Astrocyte (in vitro differentiated cells and primary cell): ENCODE results near the gene ROR2. TPM values are rescaled to one million over a fixed set of nuclear protein-coding genes. Genes with fewer than 3 reads are reported as not detected.
A peak's percentile ranks its signal among the peaks of the same experiment; 100 is the strongest.

ENCODE experiments used
- DNase-seq: peaks from one replicate; pipeline ENCODE4 v3.0.0-alpha.2; 2010; ENCODE audit warnings: low read depth
- FAIRE-seq: peaks from 2 replicates; lab custom pipeline; 2011; peaks lifted over from hg19 to GRCh38; lab: Jason Lieb, UNC
- H2AFZ ChIP-seq: 2 replicates; pipeline ENCODE4 v1.6.0; 2012; ENCODE audit warnings: low read depth, low read length, inconsistent platforms
- H3K27ac ChIP-seq: 2 replicates; pipeline ENCODE4 v1.5.1; 2011; ENCODE audit warnings: low read depth, low read length, inconsistent platforms
- H3K27me3 ChIP-seq: 2 replicates; pipeline ENCODE4 v1.6.0; 2011; ENCODE audit warnings: low read length, inconsistent platforms; ENCODE audit not compliant: insufficient read depth
- H3K36me3 ChIP-seq: 2 replicates; pipeline ENCODE4 v1.5.1; 2011; ENCODE audit warnings: low read length, inconsistent platforms; ENCODE audit not compliant: insufficient read depth
- H3K4me1 ChIP-seq: 2 replicates; pipeline ENCODE4 v1.5.1; 2011; ENCODE audit warnings: low read length, inconsistent platforms; ENCODE audit not compliant: insufficient read depth
- H3K4me2 ChIP-seq: 2 replicates; pipeline ENCODE4 v1.6.0; 2012; ENCODE audit warnings: low read length, inconsistent platforms
- H3K4me3 ChIP-seq: 2 replicates; pipeline ENCODE4 v1.5.1; 2011; ENCODE audit warnings: low read depth, mild to moderate bottlenecking, low read length, inconsistent platforms; ENCODE audit not compliant: insufficient read depth
- H3K79me2 ChIP-seq: 2 replicates; pipeline ENCODE4 v1.6.0; 2012; ENCODE audit warnings: mild to moderate bottlenecking, low read length, inconsistent platforms; ENCODE audit not compliant: insufficient read depth
- H3K9ac ChIP-seq: 2 replicates; pipeline ENCODE4 v1.6.0; 2012; ENCODE audit warnings: mild to moderate bottlenecking, low read length, inconsistent platforms
- H3K9me3 ChIP-seq: 2 replicates; pipeline ENCODE4 v1.5.1; 2012; ENCODE audit warnings: low read depth, mild to moderate bottlenecking, low read length, inconsistent platforms; ENCODE audit not compliant: insufficient read depth
- H4K20me1 ChIP-seq: 2 replicates; pipeline ENCODE4 v1.6.0; 2012; ENCODE audit warnings: low read length, inconsistent platforms; ENCODE audit not compliant: insufficient read depth
- H3K27ac Mint-ChIP-seq: one replicate; pipeline ENCODE4 v1.8.0; 2021; ENCODE audit warnings: mild to moderate bottlenecking, mixed read lengths; ENCODE audit not compliant: unreplicated experiment
- H3K27me3 Mint-ChIP-seq: one replicate; pipeline ENCODE4 v1.8.0; 2021; ENCODE audit warnings: low read depth, mixed read lengths; ENCODE audit not compliant: unreplicated experiment
- H3K36me3 Mint-ChIP-seq: one replicate; pipeline ENCODE4 v1.8.0; 2021; ENCODE audit warnings: low read depth, mixed read lengths; ENCODE audit not compliant: unreplicated experiment
- H3K4me1 Mint-ChIP-seq: one replicate; pipeline ENCODE4 v1.8.0; 2021; ENCODE audit warnings: low read depth, mixed read lengths; ENCODE audit not compliant: unreplicated experiment
- H3K4me3 Mint-ChIP-seq: one replicate; pipeline ENCODE4 v1.8.0; 2021; ENCODE audit warnings: mild to moderate bottlenecking, moderate library complexity, mixed read lengths; ENCODE audit not compliant: unreplicated experiment
- H3K9me3 Mint-ChIP-seq: one replicate; pipeline ENCODE4 v1.8.0; 2021; ENCODE audit warnings: mild to moderate bottlenecking, mixed read lengths; ENCODE audit not compliant: unreplicated experiment
- CTCF ChIP-seq: IDR thresholded peaks from 2 replicates; pipeline ENCODE4 v1.5.1; 2011; ENCODE audit warnings: low read depth, mild to moderate bottlenecking, inconsistent platforms, low read length, moderate library complexity; ENCODE audit not compliant: insufficient read depth
- EZH2 ChIP-seq: IDR thresholded peaks from 2 replicates; pipeline ENCODE4 v1.6.1; 2012; ENCODE audit warnings: mild to moderate bottlenecking, low read length, inconsistent platforms; ENCODE audit not compliant: insufficient read depth
- total RNA-seq: library from RNA; stranded (reverse); gene quantifications from 2 replicates; pipeline ENCODE4 v1.2.1, GENCODE V29; 2021

Gene ROR2
- total RNA-seq, 1 donor from 2014 or later: 4.9 TPM

GRCh38 chr9:91753711-91754110 lies 196.3 kb downstream of the ROR2 start:
- H3K9me3 ChIP-seq: no peaks in the 10 kb centered on the region
- no peak overlapping the region for H3K27ac ChIP-seq
- Mint-ChIP-seq H3K4me1 (peaks cover 10% of the 10 kb centered on the region), H3K27me3 (no peaks in the 10 kb centered on the region), H3K9me3 (no peaks in the 10 kb centered on the region), H3K27ac (no peak overlapping the region), H3K4me3 (no peak overlapping the region), H3K36me3 (peaks cover 5% of the 10 kb centered on the region)
- no peaks in the 10 kb centered on the region for H3K79me2 ChIP-seq
- no peaks in the 10 kb centered on the region for H3K36me3 ChIP-seq
- H3K4me1 ChIP-seq: no peaks in the 10 kb centered on the region
- no peak for FAIRE-seq
- no peaks in the 10 kb centered on the region for H4K20me1 ChIP-seq
- H3K27me3 ChIP-seq: no peaks in the 10 kb centered on the region
- TF ChIP-seq EZH2 (no peak), CTCF (no peak)
- no peak overlapping the region for H3K4me3 ChIP-seq
- H2AFZ ChIP-seq: no peak overlapping the region
- H3K4me2 ChIP-seq: no peak overlapping the region
- no peak overlapping the region for H3K9ac ChIP-seq
- no peak for DNase-seq

GRCh38 chr9:91751922-91752321 lies 198.1 kb downstream of the ROR2 start:
- peaks cover 5% of the 10 kb centered on the region for H3K36me3 Mint-ChIP-seq
- H3K9me3 Mint-ChIP-seq: peaks cover 3% of the 10 kb centered on the region
- no peak overlapping the region for H3K4me3 Mint-ChIP-seq
- H3K36me3 ChIP-seq: no peaks in the 10 kb centered on the region
- no peak overlapping the region for H3K4me2 ChIP-seq
- no peak for TF ChIP-seq EZH2
- no peak for TF ChIP-seq CTCF
- no peak overlapping the region for H3K4me3 ChIP-seq
- no peaks in the 10 kb centered on the region for H3K27me3 Mint-ChIP-seq
- H3K27ac ChIP-seq: no peak overlapping the region
- no peak overlapping the region for H2AFZ ChIP-seq
- no peaks in the 10 kb centered on the region for H3K4me1 ChIP-seq
- H3K27ac Mint-ChIP-seq: no peak overlapping the region
- H3K9me3 ChIP-seq: no peaks in the 10 kb centered on the region
- no peaks in the 10 kb centered on the region for H4K20me1 ChIP-seq
- H3K4me1 Mint-ChIP-seq: peaks cover 10% of the 10 kb centered on the region
- H3K9ac ChIP-seq: no peak overlapping the region
- no peaks in the 10 kb centered on the region for H3K27me3 ChIP-seq
- no peaks in the 10 kb centered on the region for H3K79me2 ChIP-seq
- DNase-seq (peak; percentile 84), FAIRE-seq (no peak)

GRCh38 chr9:91750343-91750742 lies 199.7 kb downstream of the ROR2 start:
- H3K9me3 Mint-ChIP-seq: peaks cover 3% of the 10 kb centered on the region
- Histone ChIP-seq H3K27me3 (no peaks in the 10 kb centered on the region), H3K4me1 (no peaks in the 10 kb centered on the region), H3K36me3 (no peaks in the 10 kb centered on the region), H3K4me2 (no peak overlapping the region), H3K79me2 (no peaks in the 10 kb centered on the region), H2AFZ (no peak overlapping the region), H3K4me3 (no peak overlapping the region), H3K27ac (no peak overlapping the region), H4K20me1 (no peaks in the 10 kb centered on the region), H3K9me3 (no peaks in the 10 kb centered on the region), H3K9ac (no peak overlapping the region)
- H3K27me3 Mint-ChIP-seq: no peaks in the 10 kb centered on the region
- DNase-seq (no peak), FAIRE-seq (no peak)
- TF ChIP-seq CTCF (no peak), EZH2 (no peak)
- peaks cover 4% of the 10 kb centered on the region for H3K36me3 Mint-ChIP-seq
- no peak overlapping the region for H3K27ac Mint-ChIP-seq
- no peak overlapping the region for H3K4me3 Mint-ChIP-seq
- peaks cover 10% of the 10 kb centered on the region for H3K4me1 Mint-ChIP-seq
